ENCODE data around the gene ZP4.
A peak's percentile ranks its signal among the peaks of the same experiment; 100 is the strongest.

Gene ZP4

DNA sequence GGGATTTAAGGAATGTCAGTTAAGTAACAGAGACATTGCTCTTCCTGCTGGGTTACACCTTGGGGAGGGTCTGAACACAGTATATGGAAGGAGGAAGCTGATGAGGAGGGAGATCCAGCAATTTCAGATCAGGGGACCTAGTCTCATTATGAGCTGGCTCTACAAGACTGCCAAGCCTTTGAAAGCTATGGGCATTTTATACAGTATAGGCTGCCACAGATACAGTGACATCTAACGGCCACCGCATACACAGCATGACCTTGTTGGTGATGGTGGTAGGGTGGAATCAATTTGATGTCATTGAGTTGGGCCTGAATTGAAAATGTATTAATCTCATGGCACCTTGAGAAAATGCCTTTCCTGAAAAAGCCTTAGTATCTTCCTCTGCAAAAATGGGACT lies 22.6 kb upstream of the ZP4 start:
- no peak overlapping the region for H3K4me3 ChIP-seq (ENCODE audit: control insufficient read depth, low read depth, low read length)
- DNase-seq (ENCODE audit: low read depth) = no peak
- TF ChIP-seq, protein P1, sequence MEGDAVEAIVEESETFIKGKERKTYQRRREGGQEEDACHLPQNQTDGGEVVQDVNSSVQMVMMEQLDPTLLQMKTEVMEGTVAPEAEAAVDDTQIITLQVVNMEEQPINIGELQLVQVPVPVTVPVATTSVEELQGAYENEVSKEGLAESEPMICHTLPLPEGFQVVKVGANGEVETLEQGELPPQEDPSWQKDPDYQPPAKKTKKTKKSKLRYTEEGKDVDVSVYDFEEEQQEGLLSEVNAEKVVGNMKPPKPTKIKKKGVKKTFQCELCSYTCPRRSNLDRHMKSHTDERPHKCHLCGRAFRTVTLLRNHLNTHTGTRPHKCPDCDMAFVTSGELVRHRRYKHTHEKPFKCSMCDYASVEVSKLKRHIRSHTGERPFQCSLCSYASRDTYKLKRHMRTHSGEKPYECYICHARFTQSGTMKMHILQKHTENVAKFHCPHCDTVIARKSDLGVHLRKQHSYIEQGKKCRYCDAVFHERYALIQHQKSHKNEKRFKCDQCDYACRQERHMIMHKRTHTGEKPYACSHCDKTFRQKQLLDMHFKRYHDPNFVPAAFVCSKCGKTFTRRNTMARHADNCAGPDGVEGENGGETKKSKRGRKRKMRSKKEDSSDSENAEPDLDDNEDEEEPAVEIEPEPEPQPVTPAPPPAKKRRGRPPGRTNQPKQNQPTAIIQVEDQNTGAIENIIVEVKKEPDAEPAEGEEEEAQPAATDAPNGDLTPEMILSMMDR (conservative IDR thresholded peaks at IDR 0.05; ENCODE audit: control insufficient read depth, insufficient read depth, low read depth, low read length) = no peak

DNA sequence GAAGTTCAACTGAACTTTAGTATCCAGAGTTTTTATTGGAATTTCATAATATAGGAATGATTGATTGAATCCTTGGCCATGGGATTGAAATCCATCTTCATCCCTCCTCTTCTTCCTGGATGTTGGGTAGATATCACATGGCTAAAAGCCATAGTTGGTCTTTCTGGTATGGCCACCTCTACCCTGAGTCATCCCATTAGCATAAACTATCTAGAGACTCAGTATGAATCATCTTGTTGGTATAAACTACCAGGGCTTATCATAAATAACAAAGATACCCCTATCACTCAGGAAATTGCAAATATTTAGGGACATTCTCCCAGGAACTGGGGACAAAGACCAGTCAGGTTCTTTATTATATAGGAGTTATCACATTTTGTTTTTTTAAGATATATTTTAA lies 21.2 kb upstream of the ZP4 start:
- no peak overlapping the region for H3K4me3 ChIP-seq (ENCODE audit: control insufficient read depth, low read depth, low read length)
- TF ChIP-seq, protein P1 (conservative IDR thresholded peaks at IDR 0.05; ENCODE audit: control insufficient read depth, insufficient read depth, low read depth, low read length) = no peak
- no peak for DNase-seq (ENCODE audit: low read depth)

DNA sequence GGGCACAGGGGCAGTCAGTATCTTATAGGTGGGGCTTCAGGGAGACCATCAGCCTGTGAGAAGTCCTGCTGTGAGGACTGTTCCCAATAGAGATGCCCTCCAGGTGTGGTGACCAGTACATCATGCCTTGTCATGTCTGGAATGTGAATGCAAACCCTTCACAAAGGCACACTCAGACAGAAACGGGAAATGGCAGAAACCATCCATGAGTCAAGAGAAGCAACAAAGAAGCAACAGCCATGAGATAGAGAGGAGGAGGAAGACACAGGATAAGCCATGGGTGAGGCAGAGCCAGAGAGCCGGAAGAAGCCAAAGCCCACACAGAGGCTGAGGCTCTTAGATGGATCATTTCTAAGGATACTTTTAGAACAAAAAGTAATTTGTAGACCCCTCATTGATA lies 20.1 kb upstream of the ZP4 start:
- TF ChIP-seq, protein P1 (conservative IDR thresholded peaks at IDR 0.05; ENCODE audit: control insufficient read depth, insufficient read depth, low read depth, low read length) = no peak
- H3K4me3 ChIP-seq (ENCODE audit: control insufficient read depth, low read depth, low read length) = no peak overlapping the region
- no peak for DNase-seq (ENCODE audit: low read depth)

DNA sequence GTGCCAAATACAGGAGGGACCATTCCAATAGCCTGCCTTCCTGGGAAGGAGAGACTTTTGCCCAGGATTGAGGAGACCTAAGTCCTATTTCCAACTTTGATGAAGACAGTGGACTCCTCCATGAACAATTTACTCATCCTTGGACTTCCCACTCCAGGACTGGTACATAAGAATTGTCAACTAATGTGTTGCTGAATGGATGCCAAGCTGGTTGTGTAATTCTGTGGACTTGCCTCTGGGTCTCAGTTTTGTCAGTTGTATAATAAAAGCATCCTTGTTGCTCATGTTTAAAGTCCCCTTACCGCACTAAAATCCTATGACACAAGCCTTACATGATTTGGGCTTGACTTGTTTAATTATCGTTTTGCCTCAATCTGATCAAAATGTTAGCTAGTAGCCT lies 13.2 kb upstream of the ZP4 start:
- H3K4me3 ChIP-seq (ENCODE audit: control insufficient read depth, low read depth, low read length) = no peak overlapping the region
- TF ChIP-seq, protein P1 (conservative IDR thresholded peaks at IDR 0.05; ENCODE audit: control insufficient read depth, insufficient read depth, low read depth, low read length) = no peak
- DNase-seq (ENCODE audit: low read depth) = peak; percentile 9

DNA sequence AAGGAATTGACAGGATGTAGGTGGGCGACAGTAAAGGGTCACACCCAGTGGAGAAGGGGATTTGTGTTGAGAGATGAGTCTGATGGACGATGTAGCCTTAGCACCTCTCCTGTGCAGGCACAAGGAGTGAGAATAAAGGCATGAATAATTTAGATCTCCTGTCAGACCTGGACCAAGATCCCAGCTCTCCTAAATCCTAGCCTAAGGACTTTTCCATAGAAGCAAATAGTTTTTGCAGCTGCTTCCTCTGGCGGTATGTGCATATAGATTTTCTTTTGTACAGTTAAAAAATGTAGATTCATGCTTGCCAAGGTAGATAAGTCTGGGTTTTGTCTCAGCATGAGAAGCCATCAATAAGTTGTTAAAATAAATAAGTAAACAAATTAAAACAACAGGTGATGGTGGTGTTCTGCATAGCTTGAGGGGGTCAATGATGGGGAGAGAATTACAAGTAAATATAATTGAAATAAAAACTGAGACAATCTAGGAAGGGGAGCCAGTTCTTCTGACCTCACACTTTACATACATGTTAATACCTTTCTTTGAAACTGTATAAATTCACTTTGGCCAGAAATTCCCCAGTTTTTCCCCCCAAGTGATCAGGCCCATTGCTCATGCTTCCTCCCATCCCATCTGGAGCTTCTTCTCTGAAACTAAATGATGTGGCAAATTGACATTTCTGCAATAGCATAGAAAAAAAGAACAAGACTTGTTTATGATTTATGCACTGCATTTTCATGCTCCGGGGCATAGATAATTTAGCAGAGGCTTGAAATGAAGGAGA lies 12.4 kb upstream of the ZP4 start:
- TF ChIP-seq, protein P1 (conservative IDR thresholded peaks at IDR 0.05; ENCODE audit: control insufficient read depth, insufficient read depth, low read depth, low read length) = no peak
- no peak for DNase-seq (ENCODE audit: low read depth)
- H3K4me3 ChIP-seq (ENCODE audit: control insufficient read depth, low read depth, low read length) = no peak overlapping the region

DNA sequence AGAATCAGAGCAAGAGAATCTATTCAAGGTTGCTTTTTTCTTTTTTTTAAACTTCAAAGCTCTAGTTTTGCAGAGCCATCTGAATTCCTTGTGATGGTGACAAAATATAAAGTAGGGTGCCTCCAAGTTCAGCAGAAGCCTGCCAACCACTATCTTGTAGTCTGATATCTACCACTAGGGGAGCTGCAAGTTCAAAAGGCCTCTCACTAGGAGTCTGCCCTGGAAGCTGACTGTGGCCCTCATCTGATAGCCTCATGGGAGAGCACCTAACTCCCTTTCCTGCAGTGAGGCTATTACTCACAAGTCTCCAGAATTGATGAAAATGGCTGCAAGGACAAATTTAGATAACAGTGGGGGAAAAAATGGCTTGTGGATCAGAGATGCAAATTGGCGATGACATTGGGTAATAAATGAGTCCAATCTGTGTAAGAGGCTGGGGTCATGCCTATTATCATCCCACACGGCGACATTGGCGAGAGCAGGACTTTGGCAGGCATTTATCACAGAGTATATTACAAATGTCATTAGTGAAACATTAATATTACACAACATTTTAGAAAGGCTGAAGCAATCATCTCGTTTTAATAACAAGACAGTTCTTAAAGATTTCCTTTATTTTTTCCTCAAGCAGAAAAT lies 10.7 kb upstream of the ZP4 start:
- TF ChIP-seq, protein P1 (conservative IDR thresholded peaks at IDR 0.05; ENCODE audit: control insufficient read depth, insufficient read depth, low read depth, low read length) = peak; percentile 52
- H3K4me3 ChIP-seq (ENCODE audit: control insufficient read depth, low read depth, low read length) = no peak overlapping the region
- peak; percentile 34 for DNase-seq (ENCODE audit: low read depth)
